Measurements from ENCODE around the gene NGFR.
A peak's percentile ranks its signal among the peaks of the same experiment; 100 is the strongest.

Gene NGFR

DNA sequence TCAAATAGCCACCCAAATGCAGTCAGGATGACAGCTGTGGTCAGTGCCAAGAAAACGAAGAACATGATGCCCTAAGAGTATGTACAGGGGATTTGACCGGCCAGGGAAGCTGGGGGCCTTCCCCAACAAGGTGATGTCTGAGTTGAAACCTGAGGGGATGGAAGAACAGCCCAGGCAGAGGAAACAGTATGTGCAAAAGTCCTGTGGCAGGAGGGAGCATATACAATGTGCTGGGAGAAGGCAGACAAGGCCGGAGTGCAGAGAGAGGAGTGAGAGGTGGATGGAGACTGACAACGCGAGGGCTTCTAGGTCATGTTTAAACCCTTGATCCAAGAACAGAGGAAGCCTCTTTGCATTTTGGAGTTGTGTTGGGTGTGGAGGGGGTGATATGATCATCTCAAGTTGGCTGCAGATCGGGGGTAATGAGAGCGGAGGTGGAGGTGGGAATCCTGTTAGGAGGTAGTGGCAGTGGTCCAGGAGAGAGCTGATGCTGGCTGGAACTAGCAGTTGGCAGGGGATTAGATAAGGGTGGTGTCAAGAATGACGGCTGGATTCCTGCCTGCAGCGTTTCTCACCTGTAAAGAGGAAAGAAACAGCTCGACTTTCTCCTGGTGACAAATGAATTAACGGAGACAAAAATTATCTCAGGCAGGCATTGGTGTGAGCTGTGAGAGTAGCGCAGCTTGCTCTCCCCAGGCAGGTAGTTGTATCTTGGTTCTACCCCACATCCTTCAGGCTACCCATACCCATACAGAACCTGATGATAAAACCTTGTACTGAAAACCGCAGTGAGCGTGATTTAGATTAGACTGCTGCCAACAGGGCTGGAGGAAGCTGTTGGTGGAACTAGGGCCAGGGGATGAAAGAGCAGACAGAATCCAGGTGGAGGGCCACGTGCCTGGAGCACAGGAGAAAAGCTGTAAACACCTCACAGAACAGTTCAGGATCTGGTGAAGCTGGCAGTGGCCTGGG is 37.2 kb upstream of the NGFR start:
- no peak for DNase-seq
- Histone ChIP-seq H3K27me3 (replicated peaks; ENCODE audit: insufficient read depth, low read length) (peaks cover 99% of the 10 kb centered on the region), H3K79me2 (ENCODE audit: low read length) (no peaks in the 10 kb centered on the region), H3K4me2 (ENCODE audit: low read depth, low read length) (no peak overlapping the region), H3F3A (ENCODE audit: insufficient read depth, low read length) (no peaks in the 10 kb centered on the region), H3K4me3 (ENCODE audit: low read length) (no peak overlapping the region), H3K9me3 (replicated peaks; ENCODE audit: insufficient read depth, low read length) (no peaks in the 10 kb centered on the region), H3K36me3 (replicated peaks; ENCODE audit: insufficient read depth, low read length) (no peaks in the 10 kb centered on the region), H4K20me1 (ENCODE audit: insufficient read depth, low read length) (no peaks in the 10 kb centered on the region), H3K27ac (ENCODE audit: low read length) (no peak overlapping the region), H3K9me2 (replicated peaks; ENCODE audit: insufficient read depth, low read length) (no peaks in the 10 kb centered on the region), H3K9ac (ENCODE audit: low read length) (no peak overlapping the region), H3K4me1 (ENCODE audit: low read length) (no peaks in the 10 kb centered on the region), H2AFZ (ENCODE audit: low read length) (no peak overlapping the region)
- TF ChIP-seq, protein P1, sequence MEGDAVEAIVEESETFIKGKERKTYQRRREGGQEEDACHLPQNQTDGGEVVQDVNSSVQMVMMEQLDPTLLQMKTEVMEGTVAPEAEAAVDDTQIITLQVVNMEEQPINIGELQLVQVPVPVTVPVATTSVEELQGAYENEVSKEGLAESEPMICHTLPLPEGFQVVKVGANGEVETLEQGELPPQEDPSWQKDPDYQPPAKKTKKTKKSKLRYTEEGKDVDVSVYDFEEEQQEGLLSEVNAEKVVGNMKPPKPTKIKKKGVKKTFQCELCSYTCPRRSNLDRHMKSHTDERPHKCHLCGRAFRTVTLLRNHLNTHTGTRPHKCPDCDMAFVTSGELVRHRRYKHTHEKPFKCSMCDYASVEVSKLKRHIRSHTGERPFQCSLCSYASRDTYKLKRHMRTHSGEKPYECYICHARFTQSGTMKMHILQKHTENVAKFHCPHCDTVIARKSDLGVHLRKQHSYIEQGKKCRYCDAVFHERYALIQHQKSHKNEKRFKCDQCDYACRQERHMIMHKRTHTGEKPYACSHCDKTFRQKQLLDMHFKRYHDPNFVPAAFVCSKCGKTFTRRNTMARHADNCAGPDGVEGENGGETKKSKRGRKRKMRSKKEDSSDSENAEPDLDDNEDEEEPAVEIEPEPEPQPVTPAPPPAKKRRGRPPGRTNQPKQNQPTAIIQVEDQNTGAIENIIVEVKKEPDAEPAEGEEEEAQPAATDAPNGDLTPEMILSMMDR (IDR thresholded peaks at IDR 0.05; ENCODE audit: low read length), result no peak
- peak; percentile 48 for TF ChIP-seq EZH2 (optimal IDR thresholded peaks at IDR 0.05; ENCODE audit: low read depth, low read length)

DNA sequence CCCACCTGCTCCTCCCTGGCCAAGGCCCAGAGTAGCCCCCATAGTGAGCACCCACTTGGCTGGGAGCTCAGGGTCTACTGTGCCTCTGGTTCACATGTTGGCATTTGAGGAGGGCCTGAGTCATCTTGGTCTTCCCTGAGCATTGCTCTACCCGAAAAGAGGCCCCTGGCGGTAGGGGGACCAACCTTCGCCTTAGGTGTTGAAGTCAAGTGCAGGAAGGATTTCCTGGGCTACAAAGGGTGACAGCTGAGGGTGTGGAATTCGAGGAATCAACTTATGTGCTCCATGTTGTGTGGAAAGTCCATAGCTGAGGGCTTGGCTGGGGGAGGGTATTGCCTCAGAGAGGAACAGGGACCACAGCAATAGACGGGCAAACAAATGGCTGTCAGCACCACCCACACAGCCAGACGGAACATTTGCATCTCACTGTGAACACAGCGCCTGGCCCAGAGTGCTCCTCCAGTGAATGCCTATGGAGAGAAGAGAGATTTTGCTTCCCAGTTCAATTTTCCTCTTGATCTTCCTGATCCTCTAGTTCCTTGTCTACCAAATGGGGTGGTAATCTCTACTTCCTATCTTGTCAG is 35.6 kb upstream of the NGFR start:
- no peak for DNase-seq
- TF ChIP-seq, protein P1 (IDR thresholded peaks at IDR 0.05; ENCODE audit: low read length), result no peak
- no peak for TF ChIP-seq EZH2phosphoT487 (IDR thresholded peaks at IDR 0.05; ENCODE audit: low read length)
- TF ChIP-seq EZH2 (optimal IDR thresholded peaks at IDR 0.05; ENCODE audit: low read depth, low read length), result no peak
- no peaks in the 10 kb centered on the region for H3K36me3 ChIP-seq (replicated peaks; ENCODE audit: insufficient read depth, low read length)
- no peak overlapping the region for H3K4me2 ChIP-seq (ENCODE audit: low read depth, low read length)
- no peaks in the 10 kb centered on the region for H4K20me1 ChIP-seq (ENCODE audit: insufficient read depth, low read length)
- no peaks in the 10 kb centered on the region for H3F3A ChIP-seq (ENCODE audit: insufficient read depth, low read length)
- H2AFZ ChIP-seq (ENCODE audit: low read length), result no peak overlapping the region
- H3K9me2 ChIP-seq (replicated peaks; ENCODE audit: insufficient read depth, low read length), result no peaks in the 10 kb centered on the region
- H3K9ac ChIP-seq (ENCODE audit: low read length), result no peak overlapping the region
- no peaks in the 10 kb centered on the region for H3K4me1 ChIP-seq (ENCODE audit: low read length)
- no peak overlapping the region for H3K27ac ChIP-seq (ENCODE audit: low read length)
- no peaks in the 10 kb centered on the region for H3K9me3 ChIP-seq (replicated peaks; ENCODE audit: insufficient read depth, low read length)
- H3K4me3 ChIP-seq (ENCODE audit: low read length), result no peak overlapping the region
- no peaks in the 10 kb centered on the region for H3K79me2 ChIP-seq (ENCODE audit: low read length)
- H3K27me3 ChIP-seq (replicated peaks; ENCODE audit: insufficient read depth, low read length), result peaks cover 99% of the 10 kb centered on the region

- no peaks in the 10 kb centered on the region for H3K9me2 ChIP-seq (replicated peaks; ENCODE audit: insufficient read depth, low read length)
- H3F3A ChIP-seq (ENCODE audit: insufficient read depth, low read length), result no peaks in the 10 kb centered on the region
- H3K27ac ChIP-seq (ENCODE audit: low read length), result no peak overlapping the region
- no peaks in the 10 kb centered on the region for H3K36me3 ChIP-seq (replicated peaks; ENCODE audit: insufficient read depth, low read length)
- H3K27me3 ChIP-seq (replicated peaks; ENCODE audit: insufficient read depth, low read length), result peaks cover 99% of the 10 kb centered on the region
- no peaks in the 10 kb centered on the region for H3K9me3 ChIP-seq (replicated peaks; ENCODE audit: insufficient read depth, low read length)
- no peak overlapping the region for H3K4me3 ChIP-seq (ENCODE audit: low read length)
- no peaks in the 10 kb centered on the region for H4K20me1 ChIP-seq (ENCODE audit: insufficient read depth, low read length)
- TF ChIP-seq EZH2 (optimal IDR thresholded peaks at IDR 0.05; ENCODE audit: low read depth, low read length), result no peak
- DNase-seq, result no peak
- no peak overlapping the region for H3K4me2 ChIP-seq (ENCODE audit: low read depth, low read length)
- H3K4me1 ChIP-seq (ENCODE audit: low read length), result no peaks in the 10 kb centered on the region
- H3K79me2 ChIP-seq (ENCODE audit: low read length), result no peaks in the 10 kb centered on the region
- H3K9ac ChIP-seq (ENCODE audit: low read length), result no peak overlapping the region
- no peak overlapping the region for H2AFZ ChIP-seq (ENCODE audit: low read length)
Measured at GRCh38 chr17:49460401-49460800, 34.7 kb upstream of the NGFR start.
